CD14-positive monocyte (primary cell): ENCODE data around the gene KCNMA1. TPM values are rescaled to one million over a fixed set of nuclear protein-coding genes. Genes with fewer than 3 reads are reported as not detected.

Experiments used
- DNase-seq, 3 donors: peaks; one replicate each; pipeline ENCODE4 v3.0.0-alpha.2; 2011 to 2022
- H2AFZ ChIP-seq: 2 replicates; pipeline ENCODE4 v1.6.0; 2012; ENCODE audit warnings: mild to moderate bottlenecking, low read depth, low read length, inconsistent platforms; ENCODE audit not compliant: insufficient read depth, poor library complexity, severe bottlenecking
- H3K27ac ChIP-seq, 2 donors: 1 replicate in 1 of 2; 2 replicates in 1 of 2; pipeline ENCODE4 v1.5.1; 2012 to 2013; ENCODE audit warnings: low read length in 2 of 2, control low read depth in 1 of 2, inconsistent platforms in 1 of 2, low read depth in 1 of 2, mild to moderate bottlenecking in 1 of 2
- H3K27me3 ChIP-seq, 2 donors: one replicate each; pipeline versions ENCODE4 v1.6.0 to v1.6.1; 2011 to 2013; ENCODE audit warnings: low read length in 2 of 2; ENCODE audit not compliant: control insufficient read depth in 2 of 2, insufficient read depth in 2 of 2
- H3K36me3 ChIP-seq, 2 donors: replicated peaks in 1 of 2; 1 replicate in 1 of 2; 2 replicates in 1 of 2; pipeline versions ENCODE4 v1.5.1 to v1.6.1; 2012 to 2013; ENCODE audit warnings: low read length in 2 of 2, control low read depth in 1 of 2, inconsistent platforms in 1 of 2, mild to moderate bottlenecking in 1 of 2; ENCODE audit not compliant: insufficient read depth in 2 of 2, control insufficient read depth in 1 of 2
- H3K4me1 ChIP-seq, 2 donors: 1 replicate in 1 of 2; 2 replicates in 1 of 2; pipeline versions ENCODE4 v1.5.1 to v1.6.1; 2012 to 2013; ENCODE audit warnings: low read length in 2 of 2, control low read depth in 1 of 2, inconsistent platforms in 1 of 2, mild to moderate bottlenecking in 1 of 2, moderate library complexity in 1 of 2; ENCODE audit not compliant: insufficient read depth in 2 of 2, control insufficient read depth in 1 of 2
- H3K4me2 ChIP-seq: replicated peaks from 2 replicates; pipeline ENCODE3; 2012; ENCODE audit warnings: low read length, moderate library complexity, mild to moderate bottlenecking; ENCODE audit not compliant: poor library complexity, severe bottlenecking; ENCODE audit errors: extremely low read depth
- H3K4me3 ChIP-seq, 3 experiments: fragments of 200-600 bp in 1 of 3; sonication (generic) in 1 of 3; replicated peaks in 1 of 3; 1 replicate in 2 of 3; 2 replicates in 1 of 3; pipeline ENCODE4 v1.5.1; 2011 to 2013; ENCODE audit warnings: low read length in 3 of 3, mild to moderate bottlenecking in 3 of 3, control low read depth in 2 of 3, low read depth in 2 of 3, inconsistent platforms in 1 of 3, moderate library complexity in 1 of 3
- H3K79me2 ChIP-seq: 2 replicates; pipeline ENCODE4 v1.6.0; 2012; ENCODE audit warnings: mild to moderate bottlenecking, control low read depth, inconsistent platforms, low read length, moderate library complexity; ENCODE audit not compliant: insufficient read depth
- H3K9ac ChIP-seq: 2 replicates; pipeline ENCODE4 v1.6.0; 2017; ENCODE audit warnings: low read length, mild to moderate bottlenecking; ENCODE audit not compliant: insufficient read depth, poor library complexity, severe bottlenecking
- H3K9me3 ChIP-seq, 2 donors: replicated peaks in 1 of 2; 1 replicate in 1 of 2; 2 replicates in 1 of 2; pipeline versions ENCODE4 v1.5.1 to v1.6.1; 2012 to 2013; ENCODE audit warnings: low read length in 2 of 2, control low read depth in 1 of 2; ENCODE audit not compliant: control insufficient read depth in 1 of 2, insufficient read depth in 1 of 2
- H4K20me1 ChIP-seq: 2 replicates; pipeline ENCODE4 v1.6.0; 2012; ENCODE audit warnings: mild to moderate bottlenecking, low read length, control low read depth, moderate library complexity; ENCODE audit not compliant: insufficient read depth
- H3K27ac Mint-ChIP-seq, 7 donors: one replicate each; pipeline ENCODE4 v1.8.0; 2020; ENCODE audit warnings: mild to moderate bottlenecking in 7 of 7, mixed read lengths in 7 of 7, moderate library complexity in 6 of 7, inconsistent platforms in 2 of 7
- H3K27me3 Mint-ChIP-seq, 3 donors: one replicate each; pipeline ENCODE4 v1.8.0; 2021 to 2022; ENCODE audit warnings: low read depth in 3 of 3, mild to moderate bottlenecking in 3 of 3, mixed read lengths in 3 of 3, moderate library complexity in 3 of 3, inconsistent platforms in 1 of 3
- H3K36me3 Mint-ChIP-seq, 2 donors: one replicate each; pipeline ENCODE4 v1.8.0; 2020; ENCODE audit warnings: mixed read lengths in 2 of 2, inconsistent platforms in 1 of 2, mild to moderate bottlenecking in 1 of 2
- H3K4me1 Mint-ChIP-seq: one replicate; pipeline ENCODE4 v1.8.0; 2020; ENCODE audit warnings: mild to moderate bottlenecking, mixed read lengths
- H3K4me3 Mint-ChIP-seq, 2 donors: one replicate each; pipeline ENCODE4 v1.8.0; 2020; ENCODE audit warnings: mild to moderate bottlenecking in 2 of 2, mixed read lengths in 2 of 2, moderate library complexity in 1 of 2
- H3K9me3 Mint-ChIP-seq, 7 donors: one replicate each; pipeline ENCODE4 v1.8.0; 2020 to 2022; ENCODE audit warnings: mixed read lengths in 7 of 7, mild to moderate bottlenecking in 6 of 7, moderate library complexity in 6 of 7, inconsistent platforms in 2 of 7
- CTCF ChIP-seq: fragments of 200-600 bp; IDR thresholded peaks from one replicate; pipeline ENCODE4 v1.8.0; 2022; ENCODE audit warnings: antibody characterized with exemption, mild to moderate bottlenecking
- WGBS: methylation state at CpG from one replicate; pipeline ENCODE4 v1.1.5; 2013; ENCODE audit warnings: missing lambda C conversion rate; ENCODE audit not compliant: insufficient coverage; 5-methylcytosine and 5-hydroxymethylcytosine counted together
- intact Hi-C, 2 donors: fragments of 100-400 bp; cut with micrococcal nuclease; formaldehyde crosslinking; loops; one replicate each; pipeline versions ENCODE4 v1.15.0 to v1.15.1; 2023
- polyA plus RNA-seq, 3 donors: library from polyadenylated mRNA; depleted of rRNA in 1 of 3; unstranded in 2 of 3; stranded (reverse) in 1 of 3; fragments of 300-500 nt in 2 of 3; fragments of >200 nt in 1 of 3; fragmentation: Illumina TruSeq in 2 of 3; gene quantifications; 1 replicate in 2 of 3; 2 replicates in 1 of 3; pipeline ENCODE4 v1.2.3, GENCODE V29; 2012 to 2021

Gene KCNMA1
- polyA plus RNA-seq, 3 donors = 0.11 to 1.0 TPM; not detected in 1

GRCh38 chr10:77156406-77156879 is 481.2 kb downstream of the KCNMA1 start:
- Histone ChIP-seq H4K20me1 (no peaks in the 10 kb centered on the region), H3K9ac (no peak overlapping the region), H3K4me1 (no peaks in the 10 kb centered on the region), H3K4me2 (no peak overlapping the region), H3K4me3 (no peak overlapping the region), H3K27me3 (no peaks in the 10 kb centered on the region), H3K27ac (no peak overlapping the region), H3K36me3 (no peaks in the 10 kb centered on the region), H2AFZ (no peak overlapping the region), H3K9me3 (no peaks in the 10 kb centered on the region), H3K79me2 (no peaks in the 10 kb centered on the region)
- Mint-ChIP-seq H3K27ac (no peak overlapping the region), H3K4me3 (no peak overlapping the region), H3K4me1 (no peaks in the 10 kb centered on the region), H3K9me3 (peaks cover 0 to 2% (median 0%) of the 10 kb centered on the region in 7 donors), H3K27me3 (peaks cover 0 to 18% (median 5%) of the 10 kb centered on the region in 3 donors), H3K36me3 (no peaks in the 10 kb centered on the region)
- WGBS = 72% methylated on average over 2 of the region's 5 CpGs
- no peak for DNase-seq
- no peak for TF ChIP-seq CTCF
- intact Hi-C loops = no loop called here

- no peaks in the 10 kb centered on the region for H3K4me1 ChIP-seq
- DNase-seq = no peak
- no peaks in the 10 kb centered on the region for H3K36me3 ChIP-seq
- H3K27ac ChIP-seq = no peak overlapping the region
- 100% methylated on average over 1 of the region's 1 CpG for WGBS
- no peak for TF ChIP-seq CTCF
- Mint-ChIP-seq H3K4me1 (no peaks in the 10 kb centered on the region), H3K9me3 (peaks cover 0 to 2% (median 0%) of the 10 kb centered on the region in 7 donors), H3K4me3 (no peak overlapping the region), H3K36me3 (no peaks in the 10 kb centered on the region), H3K27ac (no peak overlapping the region), H3K27me3 (peaks cover 7 to 14% (median 7%) of the 10 kb centered on the region in 3 donors)
- H2AFZ ChIP-seq = no peak overlapping the region
- H3K4me3 ChIP-seq = no peak overlapping the region
- H3K9me3 ChIP-seq = no peaks in the 10 kb centered on the region
- no peak overlapping the region for H3K9ac ChIP-seq
- intact Hi-C loops = no loop called here
- no peak overlapping the region for H3K4me2 ChIP-seq
- peaks cover 2 to 6% of the 10 kb centered on the region in 2 donors for H3K27me3 ChIP-seq
- no peaks in the 10 kb centered on the region for H4K20me1 ChIP-seq
- no peaks in the 10 kb centered on the region for H3K79me2 ChIP-seq
Measured at GRCh38 chr10:77152256-77152655, 485.4 kb downstream of the KCNMA1 start.
